Ascending aorta (tissue), 2 donors: ENCODE measurements around the gene LRRC66. TPM values are rescaled to one million over a fixed set of nuclear protein-coding genes. Genes with fewer than 3 reads are reported as not detected.

Source experiments
- DNase-seq, 2 donors: peaks; one replicate each; pipeline ENCODE4 v3.0.0-alpha.2; 2019; ENCODE audit warnings: low spot score in 2 of 2
- H3K27ac ChIP-seq, 2 donors: fragments of 200-600 bp; sonication (generic); one replicate each; pipeline ENCODE4 v1.5.1; 2016 to 2017; ENCODE audit warnings: mild to moderate bottlenecking in 1 of 2
- H3K27me3 ChIP-seq: fragments of 200-600 bp; sonication (generic); one replicate; pipeline ENCODE4 v1.5.1; 2017
- H3K36me3 ChIP-seq, 2 donors: fragments of 200-600 bp; sonication (generic); one replicate each; pipeline ENCODE4 v1.5.1; 2016
- H3K4me1 ChIP-seq, 2 donors: fragments of 200-600 bp; sonication (generic); one replicate each; pipeline ENCODE4 v1.5.1; 2016 to 2017; ENCODE audit warnings: mild to moderate bottlenecking in 1 of 2
- H3K4me3 ChIP-seq, 2 donors: fragments of 200-600 bp; sonication (generic); one replicate each; pipeline ENCODE4 v1.5.1; 2016 to 2017; ENCODE audit warnings: mild to moderate bottlenecking in 1 of 2
- H3K9me3 ChIP-seq, 2 donors: fragments of 200-600 bp; sonication (generic); one replicate each; pipeline ENCODE4 v1.5.1; 2016
- intact Hi-C: fragments of 100-400 bp; cut with DNase I; formaldehyde crosslinking; loops from one replicate; pipeline ENCODE4 v1.15.1; 2023
- total RNA-seq: library from RNA; depleted of rRNA; stranded (reverse); fragments of >200 nt; gene quantifications from one replicate; pipeline ENCODE4 v1.1.0, GENCODE V29; 2016
- TF ChIP-seq, protein P1 (sequence below), 3 experiments: fragments of 200-600 bp in 2 of 3; fragments of 450-650 bp in 1 of 3; sonication (generic) in 2 of 3; IDR thresholded peaks; one replicate each; pipeline ENCODE4 v1.5.1; 2016 to 2019; ENCODE audit warnings: antibody characterized with exemption in 3 of 3, mild to moderate bottlenecking in 1 of 3, moderate library complexity in 1 of 3

The LRRC66 gene
- total RNA-seq, 1 donor from 2014 or later, result 8.5 TPM

DNA sequence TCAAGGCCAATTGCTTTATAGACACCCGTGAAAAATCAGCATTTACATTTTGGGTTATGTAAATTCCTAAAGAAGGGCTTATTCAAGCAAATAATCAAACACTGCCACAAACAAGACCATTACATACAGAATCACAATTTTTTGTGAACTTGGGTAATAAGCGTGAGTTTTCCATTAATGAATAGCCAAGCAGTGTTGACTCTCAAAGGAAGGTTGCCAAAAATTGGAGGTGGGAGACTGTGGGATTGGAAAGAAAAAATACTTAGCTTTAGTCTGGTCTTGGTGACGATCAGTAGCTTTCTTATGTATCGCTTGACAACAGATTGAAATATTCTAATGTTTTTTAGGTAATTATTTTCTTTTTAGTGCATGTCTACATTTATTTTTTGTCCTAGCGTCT lies 20.9 kb downstream of the LRRC66 start:
- no peaks in the 10 kb centered on the region for H3K9me3 ChIP-seq
- H3K4me1 ChIP-seq, result no peaks in the 10 kb centered on the region
- no peak for DNase-seq
- intact Hi-C loops, result no loop called here
- no peaks in the 10 kb centered on the region for H3K27me3 ChIP-seq
- TF ChIP-seq, protein P1, sequence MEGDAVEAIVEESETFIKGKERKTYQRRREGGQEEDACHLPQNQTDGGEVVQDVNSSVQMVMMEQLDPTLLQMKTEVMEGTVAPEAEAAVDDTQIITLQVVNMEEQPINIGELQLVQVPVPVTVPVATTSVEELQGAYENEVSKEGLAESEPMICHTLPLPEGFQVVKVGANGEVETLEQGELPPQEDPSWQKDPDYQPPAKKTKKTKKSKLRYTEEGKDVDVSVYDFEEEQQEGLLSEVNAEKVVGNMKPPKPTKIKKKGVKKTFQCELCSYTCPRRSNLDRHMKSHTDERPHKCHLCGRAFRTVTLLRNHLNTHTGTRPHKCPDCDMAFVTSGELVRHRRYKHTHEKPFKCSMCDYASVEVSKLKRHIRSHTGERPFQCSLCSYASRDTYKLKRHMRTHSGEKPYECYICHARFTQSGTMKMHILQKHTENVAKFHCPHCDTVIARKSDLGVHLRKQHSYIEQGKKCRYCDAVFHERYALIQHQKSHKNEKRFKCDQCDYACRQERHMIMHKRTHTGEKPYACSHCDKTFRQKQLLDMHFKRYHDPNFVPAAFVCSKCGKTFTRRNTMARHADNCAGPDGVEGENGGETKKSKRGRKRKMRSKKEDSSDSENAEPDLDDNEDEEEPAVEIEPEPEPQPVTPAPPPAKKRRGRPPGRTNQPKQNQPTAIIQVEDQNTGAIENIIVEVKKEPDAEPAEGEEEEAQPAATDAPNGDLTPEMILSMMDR (IDR thresholded peaks at IDR 0.05), result no peak
- no peak overlapping the region for H3K27ac ChIP-seq
- no peak overlapping the region for H3K4me3 ChIP-seq
- peaks cover 3 to 5% of the 10 kb centered on the region in 2 donors for H3K36me3 ChIP-seq

DNA sequence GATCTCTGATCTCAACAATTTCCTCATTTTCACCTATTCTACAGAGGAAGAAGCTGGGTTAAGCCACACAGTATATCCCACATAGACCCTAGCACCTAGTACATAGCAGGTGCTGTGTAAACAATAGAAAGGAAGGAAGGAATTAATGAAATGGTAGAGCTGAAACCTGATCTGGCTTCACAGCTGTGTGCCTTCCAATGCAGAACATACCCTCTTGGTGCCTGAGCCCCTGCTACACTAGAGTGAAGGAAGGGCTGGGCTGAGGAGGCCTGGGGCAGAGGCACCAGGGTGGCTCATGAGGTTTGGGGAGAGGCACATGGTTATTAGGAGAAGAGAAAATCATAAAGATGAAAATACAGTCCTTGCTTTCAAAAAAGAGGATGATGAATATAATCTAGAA lies 21.3 kb downstream of the LRRC66 start:
- Histone ChIP-seq H3K36me3 (peaks cover 3 to 5% of the 10 kb centered on the region in 2 donors), H3K4me1 (no peaks in the 10 kb centered on the region), H3K27ac (no peak overlapping the region), H3K9me3 (no peaks in the 10 kb centered on the region), H3K4me3 (no peak overlapping the region), H3K27me3 (no peaks in the 10 kb centered on the region)
- TF ChIP-seq, protein P1 (IDR thresholded peaks at IDR 0.05), result no peak
- DNase-seq, result no peak
- intact Hi-C loops, result no loop called here

DNA sequence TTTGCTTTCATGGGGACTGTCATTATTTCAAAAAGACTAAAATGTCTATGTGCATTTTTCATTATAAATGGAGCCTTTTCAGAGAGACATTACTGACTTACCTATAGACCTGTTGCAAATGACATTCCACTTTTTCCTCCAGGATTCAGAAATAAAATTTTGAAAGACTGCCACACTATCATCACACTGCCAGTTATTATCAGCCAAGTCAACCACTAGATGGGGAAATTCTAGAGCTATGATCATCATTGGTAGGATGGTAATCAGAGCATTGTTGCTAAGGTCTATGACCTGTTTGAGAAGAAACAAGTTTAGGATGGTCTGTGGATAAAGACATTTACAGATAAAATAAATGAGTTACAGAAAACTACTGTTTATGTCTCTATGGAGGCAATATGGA lies 22.5 kb downstream of the LRRC66 start:
- TF ChIP-seq, protein P1 (IDR thresholded peaks at IDR 0.05), result no peak
- intact Hi-C loops, result no loop called here

DNA sequence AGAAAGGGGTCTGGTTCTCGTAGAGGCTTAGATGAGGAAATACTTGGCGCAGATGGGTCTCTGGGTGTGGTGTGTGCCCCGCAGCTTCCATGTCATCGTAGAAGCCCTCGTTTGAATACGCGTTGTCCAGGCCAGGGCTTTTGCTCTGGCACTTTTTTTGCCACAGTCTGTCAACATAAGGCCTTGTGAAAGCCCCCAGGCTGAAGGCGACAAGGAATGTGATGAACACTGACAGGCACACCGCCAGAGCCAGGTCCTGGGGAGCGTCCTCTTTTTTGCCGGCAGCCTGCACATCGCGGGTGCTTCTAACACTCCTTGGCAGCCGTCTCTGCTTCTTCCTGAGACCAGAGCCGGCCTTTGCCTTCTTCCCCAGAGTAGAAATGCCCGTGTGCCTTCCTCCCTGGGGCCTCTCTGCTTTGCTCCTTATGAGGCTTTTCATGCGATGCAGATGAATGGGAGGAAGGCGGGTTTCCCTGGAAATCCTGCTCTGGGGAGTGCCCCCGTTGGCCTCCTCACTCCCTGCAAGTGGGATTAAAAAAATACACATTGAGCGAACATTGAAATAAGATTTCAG lies 24.4 kb downstream of the LRRC66 start:
- intact Hi-C loops, result no loop called here
- Histone ChIP-seq H3K4me3 (no peak overlapping the region), H3K4me1 (no peaks in the 10 kb centered on the region), H3K27ac (no peak overlapping the region), H3K9me3 (no peaks in the 10 kb centered on the region), H3K36me3 (peaks cover 3 to 5% of the 10 kb centered on the region in 2 donors), H3K27me3 (no peaks in the 10 kb centered on the region)
- TF ChIP-seq, protein P1 (IDR thresholded peaks at IDR 0.05), result no peak
- no peak for DNase-seq

More for the DNA sequence above, 22.5 kb downstream of the LRRC66 start:
- peaks cover 3 to 5% of the 10 kb centered on the region in 2 donors for H3K36me3 ChIP-seq
- DNase-seq, result no peak
- H3K27me3 ChIP-seq, result no peaks in the 10 kb centered on the region
- no peak overlapping the region for H3K4me3 ChIP-seq
- H3K4me1 ChIP-seq, result no peaks in the 10 kb centered on the region
- H3K27ac ChIP-seq, result no peak overlapping the region
- H3K9me3 ChIP-seq, result no peaks in the 10 kb centered on the region

DNA sequence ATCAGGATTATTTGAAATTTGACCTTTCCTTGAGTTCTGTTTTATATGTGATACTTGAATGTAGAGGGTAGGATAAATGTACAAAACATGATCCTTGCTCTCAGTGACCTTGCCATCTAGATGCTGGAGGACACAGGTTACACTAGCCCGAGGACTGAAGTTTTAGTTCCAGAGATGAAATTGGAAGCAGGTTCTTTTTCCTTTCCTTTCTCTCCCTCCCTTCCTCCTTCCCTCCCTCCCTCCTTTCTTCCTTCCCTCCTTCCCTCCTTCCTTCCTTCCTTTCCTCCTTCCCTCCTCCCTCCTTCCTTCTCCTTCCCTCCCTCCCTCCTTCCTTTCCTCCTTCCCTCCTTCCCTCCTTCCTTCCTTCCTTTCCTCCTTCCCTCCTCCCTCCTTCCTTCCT lies 54.3 kb downstream of the LRRC66 start:
- Histone ChIP-seq H3K4me1 (no peaks in the 10 kb centered on the region), H3K27ac (no peak overlapping the region), H3K4me3 (no peak overlapping the region), H3K9me3 (peaks cover 0 to 4% of the 10 kb centered on the region in 2 donors), H3K27me3 (no peaks in the 10 kb centered on the region), H3K36me3 (no peaks in the 10 kb centered on the region)
- no peak for DNase-seq
- TF ChIP-seq, protein P1 (IDR thresholded peaks at IDR 0.05), result no peak
- intact Hi-C loops, result no loop called here
